ENCODE data around the gene NANOGP8.
"Not testable (repeated sequence)": the region's sequence is repeated elsewhere in the genome, so short reads cannot be mapped to it uniquely, and the experiment has no call there.

The NANOGP8 gene, protein sequence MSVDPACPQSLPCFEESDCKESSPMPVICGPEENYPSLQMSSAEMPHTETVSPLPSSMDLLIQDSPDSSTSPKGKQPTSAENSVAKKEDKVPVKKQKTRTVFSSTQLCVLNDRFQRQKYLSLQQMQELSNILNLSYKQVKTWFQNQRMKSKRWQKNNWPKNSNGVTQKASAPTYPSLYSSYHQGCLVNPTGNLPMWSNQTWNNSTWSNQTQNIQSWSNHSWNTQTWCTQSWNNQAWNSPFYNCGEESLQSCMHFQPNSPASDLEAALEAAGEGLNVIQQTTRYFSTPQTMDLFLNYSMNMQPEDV

DNA sequence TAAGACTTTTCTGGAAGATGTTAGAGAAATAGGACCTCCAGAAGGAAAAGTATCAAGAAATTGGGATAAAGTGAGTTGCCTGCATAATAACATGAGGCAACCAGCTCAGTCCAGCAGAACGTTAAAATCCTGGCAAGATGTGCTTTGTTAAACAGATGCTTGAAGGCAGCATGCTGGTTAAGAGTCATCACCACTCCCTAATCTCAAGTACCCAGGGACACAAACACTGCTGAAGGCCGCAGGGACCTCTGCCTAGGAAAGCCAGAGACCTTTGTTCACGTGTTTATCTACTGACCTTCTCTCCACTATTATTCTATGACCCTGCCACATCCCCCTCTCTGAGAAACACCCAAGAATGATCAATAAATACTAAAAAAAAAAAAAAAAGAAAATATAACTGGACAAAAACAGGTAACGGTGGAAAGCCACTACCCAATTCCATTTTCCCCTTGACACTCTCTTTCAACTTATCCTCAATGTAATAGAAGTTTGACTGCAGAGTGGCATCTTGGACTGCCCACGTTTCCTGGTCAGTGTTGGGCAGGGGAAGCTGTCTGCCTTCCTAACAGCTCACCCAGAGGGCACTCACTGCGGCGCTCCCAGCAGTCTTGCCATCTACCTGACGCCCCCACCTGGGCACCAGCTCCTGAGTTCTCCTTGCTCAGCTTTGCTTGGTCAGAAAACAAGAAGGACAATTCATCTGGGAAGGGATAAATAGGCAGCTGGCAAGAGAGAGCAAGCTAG, at the start of gene NANOGP8:
Gene NANOGP8, minus strand, starts transcription at position 120 of the 744 bp plus-strand sequence. CDS start 185 bp downstream, outside the sequence.
- not testable (repeated sequence) for H3K4me3 ChIP-seq (replicated peaks; ENCODE audit: low read depth, low read length); DNase-seq (ENCODE audit: extremely low read depth, low read depth)

DNA sequence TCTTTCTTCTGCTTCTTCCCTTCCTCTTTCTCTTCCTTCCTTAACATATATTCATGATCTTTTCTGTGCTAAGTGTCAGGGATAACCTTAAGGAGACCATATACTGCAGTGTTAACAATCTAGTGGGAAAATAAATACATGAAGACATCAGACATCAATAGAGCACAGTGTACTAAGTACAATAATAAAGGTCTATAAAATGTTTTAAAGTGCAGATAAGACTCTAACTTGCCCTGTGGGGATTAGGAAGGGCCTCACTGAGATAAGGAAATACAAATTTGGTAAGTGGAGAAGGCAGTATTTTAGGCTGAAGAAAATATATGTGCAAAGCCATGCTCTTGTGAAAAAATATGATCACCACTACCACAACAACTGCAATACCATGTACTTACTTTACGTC, 49.2 kb upstream of the NANOGP8 start:
- DNase-seq (ENCODE audit: extremely low read depth, low read depth) = no peak
- TF ChIP-seq, protein P1, sequence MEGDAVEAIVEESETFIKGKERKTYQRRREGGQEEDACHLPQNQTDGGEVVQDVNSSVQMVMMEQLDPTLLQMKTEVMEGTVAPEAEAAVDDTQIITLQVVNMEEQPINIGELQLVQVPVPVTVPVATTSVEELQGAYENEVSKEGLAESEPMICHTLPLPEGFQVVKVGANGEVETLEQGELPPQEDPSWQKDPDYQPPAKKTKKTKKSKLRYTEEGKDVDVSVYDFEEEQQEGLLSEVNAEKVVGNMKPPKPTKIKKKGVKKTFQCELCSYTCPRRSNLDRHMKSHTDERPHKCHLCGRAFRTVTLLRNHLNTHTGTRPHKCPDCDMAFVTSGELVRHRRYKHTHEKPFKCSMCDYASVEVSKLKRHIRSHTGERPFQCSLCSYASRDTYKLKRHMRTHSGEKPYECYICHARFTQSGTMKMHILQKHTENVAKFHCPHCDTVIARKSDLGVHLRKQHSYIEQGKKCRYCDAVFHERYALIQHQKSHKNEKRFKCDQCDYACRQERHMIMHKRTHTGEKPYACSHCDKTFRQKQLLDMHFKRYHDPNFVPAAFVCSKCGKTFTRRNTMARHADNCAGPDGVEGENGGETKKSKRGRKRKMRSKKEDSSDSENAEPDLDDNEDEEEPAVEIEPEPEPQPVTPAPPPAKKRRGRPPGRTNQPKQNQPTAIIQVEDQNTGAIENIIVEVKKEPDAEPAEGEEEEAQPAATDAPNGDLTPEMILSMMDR (IDR thresholded peaks at IDR 0.05; ENCODE audit: low read depth, low read length, missing control alignments) = no peak
- H3K4me3 ChIP-seq (replicated peaks; ENCODE audit: low read depth, low read length) = no peak overlapping the region

DNA sequence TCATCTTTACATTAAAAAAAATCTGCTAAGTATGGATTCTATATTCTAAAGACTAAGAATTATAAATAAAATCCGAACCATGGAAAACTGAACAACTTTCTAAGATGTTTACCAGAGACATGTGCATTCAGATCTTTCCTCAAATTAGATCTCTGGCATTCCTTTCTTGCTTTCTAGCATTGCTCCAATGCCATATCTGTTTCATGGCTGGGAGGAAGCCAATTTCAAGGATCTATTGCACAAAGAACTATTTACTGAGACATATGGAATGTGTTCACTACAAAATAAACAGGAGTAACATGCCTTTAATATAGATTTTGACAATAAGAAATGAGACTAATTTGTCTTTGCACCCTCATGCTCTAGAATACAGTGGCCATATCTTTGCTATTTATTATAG, 45.1 kb upstream of the NANOGP8 start:
- TF ChIP-seq, protein P1 (IDR thresholded peaks at IDR 0.05; ENCODE audit: low read depth, low read length, missing control alignments) = no peak
- DNase-seq (ENCODE audit: extremely low read depth, low read depth) = no peak

DNA sequence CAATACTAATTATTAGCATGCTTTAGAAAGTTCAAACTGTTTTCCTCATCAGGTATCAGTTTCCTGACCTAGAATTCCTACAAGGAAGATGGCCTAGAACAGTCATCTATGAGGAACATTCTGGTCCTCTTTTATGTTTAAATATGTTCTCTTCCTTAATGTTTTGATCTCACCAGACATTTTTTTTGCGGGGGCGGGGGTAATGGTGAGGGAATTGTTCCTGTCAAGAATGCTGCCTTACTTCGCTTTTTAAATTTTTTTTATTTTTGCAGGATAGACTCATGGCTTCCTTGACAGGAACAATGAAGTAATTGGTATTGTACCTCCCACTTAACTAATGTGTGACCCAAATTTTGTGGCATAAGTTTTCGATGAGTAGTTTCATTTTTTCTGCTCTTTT, 44.3 kb upstream of the NANOGP8 start:
- no peak for DNase-seq (ENCODE audit: extremely low read depth, low read depth)
- TF ChIP-seq, protein P1 (IDR thresholded peaks at IDR 0.05; ENCODE audit: low read depth, low read length, missing control alignments) = no peak
- H3K4me3 ChIP-seq (replicated peaks; ENCODE audit: low read depth, low read length) = no peak overlapping the region

More for the DNA sequence above, 45.1 kb upstream of the NANOGP8 start:
- no peak overlapping the region for H3K4me3 ChIP-seq (replicated peaks; ENCODE audit: low read depth, low read length)

DNA sequence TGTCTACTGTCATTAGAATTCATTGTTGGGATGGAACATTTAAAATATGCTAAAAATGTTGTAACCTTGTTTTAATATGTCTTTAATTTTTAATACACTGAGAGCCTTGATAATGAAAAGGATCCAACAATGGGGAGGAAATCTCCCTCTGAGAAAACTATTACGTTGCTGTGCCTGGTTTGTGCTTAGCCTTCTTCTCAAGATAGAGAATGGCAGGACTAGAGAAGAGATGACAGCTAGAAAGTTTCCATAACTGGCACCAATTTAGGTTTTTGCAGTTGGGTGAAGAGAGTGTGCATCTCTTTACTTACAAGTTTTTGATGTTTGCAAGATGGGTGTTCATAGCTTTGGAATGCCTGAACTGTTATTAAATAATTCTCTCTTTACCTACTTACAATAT, 42.6 kb upstream of the NANOGP8 start:
- no peak for DNase-seq (ENCODE audit: extremely low read depth, low read depth)
- TF ChIP-seq, protein P1 (IDR thresholded peaks at IDR 0.05; ENCODE audit: low read depth, low read length, missing control alignments) = no peak
- H3K4me3 ChIP-seq (replicated peaks; ENCODE audit: low read depth, low read length) = no peak overlapping the region

DNA sequence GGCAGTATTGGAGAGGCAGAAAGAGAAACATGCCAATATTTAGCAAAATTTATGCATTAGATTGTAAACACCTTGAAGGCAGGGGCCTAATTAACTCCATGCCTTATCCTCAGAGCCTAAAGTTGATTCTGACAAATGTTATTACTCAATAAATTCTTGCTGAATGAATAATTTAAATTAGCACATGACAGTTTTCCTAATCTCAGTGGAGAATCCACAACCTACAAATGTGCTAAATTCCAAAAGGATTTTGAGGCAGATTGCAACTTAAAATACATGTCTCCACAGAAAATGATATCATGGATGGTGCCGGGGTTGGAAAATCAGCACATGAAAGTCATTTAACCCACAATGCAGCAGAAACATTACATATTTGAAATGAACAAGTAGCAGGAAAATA, 41.1 kb upstream of the NANOGP8 start:
- TF ChIP-seq, protein P1 (IDR thresholded peaks at IDR 0.05; ENCODE audit: low read depth, low read length, missing control alignments) = no peak
- DNase-seq (ENCODE audit: extremely low read depth, low read depth) = no peak
- H3K4me3 ChIP-seq (replicated peaks; ENCODE audit: low read depth, low read length) = no peak overlapping the region

DNA sequence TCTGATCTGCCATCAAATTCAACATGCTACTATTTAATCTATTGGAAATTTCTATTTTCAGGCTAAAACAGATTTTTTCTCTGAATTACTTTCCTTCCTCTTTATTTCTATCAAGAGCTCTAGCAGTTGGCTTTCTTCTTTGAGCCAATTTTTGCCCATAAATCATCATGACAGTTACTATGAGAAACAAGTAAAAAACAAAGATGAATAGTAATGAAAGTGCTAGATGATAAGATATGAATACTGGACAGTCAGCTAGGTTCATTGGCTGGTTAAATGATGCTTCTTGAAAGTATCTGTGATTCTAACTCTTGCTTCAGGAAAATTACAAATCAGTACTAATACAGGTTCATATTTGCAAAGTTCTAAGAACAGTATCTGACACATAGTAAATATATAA, 38.6 kb upstream of the NANOGP8 start:
- no peak for DNase-seq (ENCODE audit: extremely low read depth, low read depth)
- TF ChIP-seq, protein P1 (IDR thresholded peaks at IDR 0.05; ENCODE audit: low read depth, low read length, missing control alignments) = no peak
- no peak overlapping the region for H3K4me3 ChIP-seq (replicated peaks; ENCODE audit: low read depth, low read length)

Measured in HFF-Myc (cell line).